GM18909 (cell line): ENCODE results near the gene LAMC1.
A peak's percentile ranks its signal among the peaks of the same experiment; 100 is the strongest.
"Not testable (repeated sequence)": the region's sequence is repeated elsewhere in the genome, so short reads cannot be mapped to it uniquely, and the experiment has no call there.

ENCODE experiments used
- ATAC-seq: cut with Tn5 transposase; IDR thresholded peaks from one replicate; pipeline ENCODE4 v1.9.1; 2021; ENCODE audit warnings: mild to moderate bottlenecking; ENCODE audit not compliant: unreplicated experiment, poor library complexity

The LAMC1 gene

GRCh38 chr1:183039985-183040447 is 16.8 kb downstream of the LAMC1 start:
- ATAC-seq, result no peak

GRCh38 chr1:183040547-183040971 is 17.3 kb downstream of the LAMC1 start:
- ATAC-seq, result no peak

GRCh38 chr1:183043254-183043653 is 20.0 kb downstream of the LAMC1 start:
- no peak for ATAC-seq

DNA sequence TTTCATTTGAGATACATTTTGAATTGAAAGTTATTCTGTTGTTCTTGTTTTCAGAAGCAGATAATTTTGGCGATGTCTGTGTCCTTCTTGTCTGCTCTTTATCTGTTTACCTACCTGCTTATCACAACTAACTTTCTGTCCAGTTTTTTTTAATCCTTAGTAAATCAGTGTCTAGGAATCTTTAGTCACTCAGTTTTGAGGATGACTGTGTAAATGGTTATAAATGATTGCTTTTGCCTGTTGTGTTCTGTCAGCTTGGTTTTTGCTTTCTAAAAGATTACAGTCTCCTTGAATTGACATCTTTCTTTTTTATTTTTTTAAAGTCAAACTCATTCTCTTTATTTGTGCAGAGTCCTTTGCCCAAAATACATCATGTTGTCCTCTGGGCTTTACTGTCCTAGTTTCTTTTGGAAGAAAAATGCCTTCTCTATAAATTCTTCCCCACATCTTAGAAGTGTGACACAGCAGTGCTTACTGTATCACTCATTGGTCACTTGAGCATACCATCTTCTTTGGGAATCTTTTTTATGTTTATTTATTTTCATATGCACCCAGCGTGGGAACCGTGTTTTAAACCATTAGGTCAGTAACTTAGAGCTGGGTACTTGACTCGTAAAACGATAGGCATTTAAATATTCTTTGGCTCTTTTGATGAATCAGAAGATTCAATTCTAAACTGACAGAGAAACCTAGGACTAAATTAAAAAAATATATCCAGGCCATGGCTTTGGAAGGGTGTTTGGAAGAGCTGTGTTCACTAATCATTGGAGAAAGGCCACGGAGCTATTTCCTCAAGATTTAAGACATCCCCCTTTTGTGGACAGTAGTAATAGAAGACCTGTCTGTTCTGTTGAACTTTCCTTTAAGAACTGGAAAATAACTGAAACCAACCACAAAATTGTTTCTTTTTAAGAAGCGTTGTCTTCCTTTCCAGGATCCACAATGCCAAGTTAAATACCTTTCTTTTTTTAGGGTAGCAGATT is 20.9 kb downstream of the LAMC1 start:
- ATAC-seq, result no peak

DNA sequence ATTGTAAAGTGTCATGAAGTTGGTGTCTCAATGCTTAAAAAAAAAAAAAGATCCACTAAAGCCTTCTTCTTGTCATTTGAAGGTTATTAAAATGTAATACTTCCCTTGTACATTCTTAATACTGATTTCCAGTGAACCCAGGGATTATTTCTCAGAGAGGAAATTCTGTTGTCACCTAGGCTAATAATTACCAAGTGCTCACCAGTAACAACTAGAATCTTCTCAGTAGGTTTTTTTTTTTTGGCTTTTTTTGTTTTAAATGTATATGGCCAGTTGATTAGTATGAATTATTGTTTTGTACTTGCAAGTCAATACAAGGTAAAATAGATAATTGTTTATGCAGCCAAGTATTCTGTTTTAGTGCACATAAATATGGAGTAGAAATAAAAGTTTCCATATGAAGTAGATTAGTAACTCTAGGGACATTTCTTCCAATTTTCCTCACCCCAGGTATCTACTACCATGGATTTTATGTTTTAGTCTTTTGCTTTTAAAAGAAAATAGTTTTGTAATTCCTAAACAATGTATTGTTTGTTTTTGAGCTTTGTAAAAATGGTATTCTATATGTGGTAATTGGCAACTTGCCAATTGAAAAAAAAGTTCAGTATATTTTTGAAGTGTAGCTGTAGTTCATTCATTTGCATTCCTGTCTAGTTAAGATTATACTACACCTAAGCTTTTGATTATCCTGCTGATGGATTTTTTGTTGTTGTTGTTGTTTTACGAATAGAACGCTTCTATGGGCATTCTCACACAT is 21.9 kb downstream of the LAMC1 start:
- ATAC-seq, result no peak

DNA sequence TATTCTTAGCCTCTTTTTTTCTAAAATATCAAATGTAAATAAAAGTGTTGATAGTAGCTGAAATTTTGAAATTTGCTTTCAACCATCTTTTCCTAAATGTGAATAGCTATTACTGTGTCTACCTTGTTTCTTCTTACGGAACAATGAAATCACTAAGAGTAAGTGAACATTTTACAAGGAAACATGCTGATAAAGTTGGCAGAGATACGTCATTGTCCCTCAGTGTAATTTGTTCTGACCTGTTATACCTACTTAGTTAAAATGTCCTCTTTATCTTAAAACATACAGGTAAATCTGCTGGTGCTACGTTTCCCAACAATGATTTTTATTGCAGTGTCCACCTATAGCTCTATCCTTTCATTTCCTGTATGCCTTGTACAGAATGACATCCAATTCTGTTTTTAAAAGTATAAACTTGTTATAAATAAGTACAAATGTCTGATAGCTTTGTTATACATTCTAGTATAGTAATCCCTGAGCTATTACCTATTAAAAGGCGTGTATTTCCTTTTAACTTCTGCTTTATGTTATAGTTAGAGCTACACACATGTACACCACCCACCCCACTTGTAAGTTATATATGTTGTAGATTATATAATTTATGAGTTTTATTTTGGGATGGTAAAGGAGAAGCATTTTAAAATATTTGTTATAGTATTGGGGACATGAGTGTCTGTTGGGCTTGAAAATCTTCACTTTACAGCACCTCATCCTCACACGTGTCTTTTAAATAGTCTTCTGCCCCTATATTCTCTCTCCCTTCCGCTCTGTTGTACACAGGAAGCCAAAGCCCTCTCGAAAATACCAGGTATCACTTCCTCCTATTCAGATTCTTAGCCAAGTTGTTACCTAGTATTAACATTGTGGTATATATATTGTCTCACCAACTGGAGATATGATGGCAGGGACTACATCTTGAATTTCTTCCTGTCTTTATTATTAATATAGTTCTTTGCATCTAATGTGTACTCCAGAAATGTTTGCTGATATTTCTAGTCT is 25.2 kb downstream of the LAMC1 start:
- peak; percentile 100 for ATAC-seq

DNA sequence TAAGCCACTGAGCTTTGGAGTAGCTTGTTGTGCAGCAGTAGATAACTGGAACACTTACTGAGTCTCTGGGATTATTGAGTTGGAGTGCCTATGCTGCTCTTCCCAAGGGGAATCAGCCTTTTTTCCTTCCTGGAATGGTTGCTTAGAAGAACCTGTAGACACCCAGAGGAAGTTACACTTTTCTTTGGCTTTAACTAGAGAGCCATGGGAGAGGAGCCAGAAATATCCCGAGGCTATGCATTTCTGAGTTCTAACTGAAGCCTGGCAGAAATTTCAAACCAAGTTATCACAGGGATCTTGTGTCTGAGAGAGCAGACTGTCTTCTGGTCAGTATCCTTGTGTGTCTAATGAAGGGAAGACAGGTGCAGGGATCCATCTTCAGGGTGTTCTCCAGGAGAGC is 28.3 kb downstream of the LAMC1 start:
- ATAC-seq, result no peak

- no peak for ATAC-seq
These were observed 29.6 kb downstream of the LAMC1 start for GRCh38 chr1:183052861-183053260.

- no peak for ATAC-seq
These were observed 35.8 kb downstream of the LAMC1 start for GRCh38 chr1:183058851-183059502.

GRCh38 chr1:183061194-183061593 is 38.0 kb downstream of the LAMC1 start:
- no peak for ATAC-seq

- ATAC-seq, result no peak
These were observed 40.1 kb downstream of the LAMC1 start for GRCh38 chr1:183063349-183063748.

- ATAC-seq, result no peak
These were observed 42.0 kb downstream of the LAMC1 start for GRCh38 chr1:183065168-183065706.

GRCh38 chr1:183066432-183066831 is 43.2 kb downstream of the LAMC1 start:
- ATAC-seq, result not testable (repeated sequence)

DNA sequence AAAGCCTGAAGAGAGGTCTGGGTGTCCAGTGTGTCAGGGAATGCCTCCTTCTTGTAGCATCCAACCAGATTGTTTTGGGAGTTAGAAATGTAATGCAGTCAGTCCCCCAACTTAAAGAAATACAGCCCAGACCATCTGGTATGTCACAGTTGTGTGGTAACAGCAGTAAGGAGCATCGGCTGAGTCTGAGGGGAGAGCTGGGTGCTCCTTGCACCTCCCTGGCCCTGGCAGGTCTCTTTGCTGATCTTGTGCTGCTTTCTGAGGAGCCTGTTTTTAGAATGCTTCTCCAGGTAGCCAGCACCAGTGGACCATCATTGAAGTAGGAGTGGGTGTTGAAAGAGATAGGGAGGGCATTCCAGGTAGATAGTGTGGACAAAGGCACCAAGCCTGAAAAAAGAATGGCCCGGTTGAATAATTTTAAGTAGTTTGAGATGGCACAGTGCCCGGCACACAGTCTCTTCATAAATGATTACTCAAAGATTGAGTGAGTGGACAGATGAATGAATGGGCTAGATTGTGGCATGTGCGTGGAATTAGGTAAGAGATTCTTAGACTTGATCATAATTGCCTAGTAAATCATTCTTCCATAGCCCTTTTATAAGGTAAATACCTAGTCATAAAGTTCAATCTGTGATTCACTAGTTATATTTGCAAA is 46.5 kb downstream of the LAMC1 start:
- no peak for ATAC-seq

GRCh38 chr1:183070234-183070922 is 47.2 kb downstream of the LAMC1 start:
- ATAC-seq, result no peak

GRCh38 chr1:183070923-183071618 is 47.9 kb downstream of the LAMC1 start:
- ATAC-seq, result peak; percentile 89

DNA sequence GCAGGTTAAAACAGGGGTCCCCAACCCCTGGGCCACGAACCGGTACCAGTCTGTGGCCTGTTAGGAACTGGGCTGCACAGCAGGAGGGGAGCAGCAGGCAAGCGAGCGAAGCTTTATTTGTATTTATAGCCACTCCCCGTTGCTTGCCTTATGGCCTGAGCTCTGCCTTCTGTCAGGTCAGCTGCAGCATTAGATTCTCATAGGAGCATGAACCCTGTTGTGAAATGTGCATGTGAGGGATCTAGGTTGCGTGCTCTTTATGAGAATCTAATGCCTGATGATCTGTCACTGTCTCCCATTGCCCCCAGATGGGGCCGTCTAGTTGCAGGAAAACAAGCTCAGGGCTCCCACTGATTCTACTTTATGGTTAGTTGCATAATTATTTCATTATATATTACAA is 49.4 kb downstream of the LAMC1 start:
- not testable (repeated sequence) for ATAC-seq
